SK-N-DZ (cell line): ENCODE measurements around the gene IL22RA1.

Experiments used
- DNase-seq: peaks from one replicate; pipeline ENCODE4 v3.0.0-alpha.2; 2015; ENCODE audit warnings: low spot score

Gene IL22RA1

DNA sequence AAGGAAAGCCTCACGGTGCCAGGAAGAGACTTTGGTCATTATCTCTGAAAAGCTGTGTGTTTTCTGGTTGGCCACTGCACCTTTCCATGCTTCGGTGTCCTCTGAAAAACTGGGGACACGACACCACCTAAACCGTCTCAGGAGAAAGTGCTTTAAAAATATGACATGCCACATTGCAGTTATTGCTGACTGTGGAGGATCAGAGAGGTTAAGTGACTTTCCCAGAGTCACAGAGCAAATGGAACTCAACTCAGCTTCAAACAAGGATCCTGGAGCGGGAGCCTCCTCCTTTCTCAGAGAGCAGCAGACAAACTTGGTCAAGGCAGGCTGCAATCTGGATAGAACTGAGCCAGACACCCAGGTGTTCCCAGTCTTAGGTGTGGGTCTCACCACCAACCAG, 44.8 kb downstream of the IL22RA1 start:
- no peak for DNase-seq

DNA sequence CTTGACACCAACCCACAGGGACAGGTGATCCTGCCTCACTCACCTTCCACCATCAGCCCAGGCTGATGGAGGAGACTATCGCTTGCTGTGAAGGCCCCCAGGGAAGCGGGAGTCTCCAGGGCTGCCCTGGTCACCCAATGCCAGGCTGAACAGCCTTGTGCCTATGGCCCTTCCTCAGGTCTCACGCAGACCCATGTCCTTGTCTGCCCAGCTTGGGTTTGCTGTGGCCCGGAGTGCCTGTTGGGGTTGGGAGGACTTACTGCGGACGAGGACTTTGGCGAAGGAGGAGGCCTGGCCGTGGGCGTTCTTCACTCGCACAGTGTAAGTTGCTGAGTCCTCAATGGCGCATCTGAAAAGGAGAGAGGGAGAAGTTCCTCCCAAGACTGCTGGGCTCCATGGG, 45.3 kb downstream of the IL22RA1 start:
- DNase-seq = no peak

DNA sequence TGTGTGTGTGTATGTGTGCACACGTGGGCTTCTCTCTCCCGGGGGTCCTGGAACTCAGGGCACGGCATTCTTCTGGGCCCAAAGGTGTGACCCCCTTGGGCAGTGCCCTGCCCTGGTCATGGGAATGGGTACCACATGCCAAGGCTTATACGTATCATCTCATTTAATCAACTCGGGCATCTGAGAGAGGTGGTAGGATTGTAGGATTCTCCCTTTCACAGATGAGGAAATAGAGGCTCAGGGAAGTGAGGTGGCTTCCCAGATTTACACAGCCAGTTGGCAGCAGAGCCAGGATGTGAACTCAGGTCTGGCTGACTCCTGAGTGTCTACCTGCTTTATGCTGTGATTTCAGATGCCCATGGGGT, 46.2 kb downstream of the IL22RA1 start:
- DNase-seq = no peak

DNA sequence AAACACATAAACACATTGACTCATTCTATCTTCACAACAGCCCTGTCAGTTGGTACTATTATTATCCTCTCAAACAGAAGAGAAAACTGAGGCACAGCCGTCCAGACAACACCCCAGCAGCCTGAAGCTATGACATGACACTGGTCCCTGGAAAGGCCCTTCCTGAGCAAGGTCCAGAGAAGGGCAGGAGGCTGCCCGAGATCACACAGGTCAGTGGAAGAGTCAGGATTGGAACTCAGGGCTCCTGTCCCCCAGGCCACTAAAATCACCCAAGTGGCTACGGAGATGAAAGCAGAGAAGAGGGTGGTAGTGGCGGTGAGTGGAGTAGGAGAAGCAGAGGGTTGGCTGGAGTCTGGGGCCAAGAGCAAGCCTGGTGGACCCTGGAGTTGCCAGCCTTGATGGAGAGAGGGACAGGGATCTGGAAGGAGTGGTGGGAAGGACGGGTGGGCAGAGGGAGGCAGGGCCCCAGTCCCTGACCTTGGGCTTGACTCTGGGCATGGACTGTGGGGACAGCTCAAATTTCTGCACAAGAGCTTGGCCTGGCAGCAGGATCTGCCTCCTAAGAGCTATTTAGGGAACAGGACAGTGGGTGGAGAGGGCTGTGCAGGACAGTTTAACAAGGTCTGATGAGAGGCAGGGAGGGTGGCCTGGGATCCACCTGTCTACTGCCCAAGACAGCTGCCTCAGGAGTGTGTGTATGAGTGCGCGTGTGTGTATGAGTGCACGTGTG, 46.8 kb downstream of the IL22RA1 start:
- DNase-seq = no peak

DNA sequence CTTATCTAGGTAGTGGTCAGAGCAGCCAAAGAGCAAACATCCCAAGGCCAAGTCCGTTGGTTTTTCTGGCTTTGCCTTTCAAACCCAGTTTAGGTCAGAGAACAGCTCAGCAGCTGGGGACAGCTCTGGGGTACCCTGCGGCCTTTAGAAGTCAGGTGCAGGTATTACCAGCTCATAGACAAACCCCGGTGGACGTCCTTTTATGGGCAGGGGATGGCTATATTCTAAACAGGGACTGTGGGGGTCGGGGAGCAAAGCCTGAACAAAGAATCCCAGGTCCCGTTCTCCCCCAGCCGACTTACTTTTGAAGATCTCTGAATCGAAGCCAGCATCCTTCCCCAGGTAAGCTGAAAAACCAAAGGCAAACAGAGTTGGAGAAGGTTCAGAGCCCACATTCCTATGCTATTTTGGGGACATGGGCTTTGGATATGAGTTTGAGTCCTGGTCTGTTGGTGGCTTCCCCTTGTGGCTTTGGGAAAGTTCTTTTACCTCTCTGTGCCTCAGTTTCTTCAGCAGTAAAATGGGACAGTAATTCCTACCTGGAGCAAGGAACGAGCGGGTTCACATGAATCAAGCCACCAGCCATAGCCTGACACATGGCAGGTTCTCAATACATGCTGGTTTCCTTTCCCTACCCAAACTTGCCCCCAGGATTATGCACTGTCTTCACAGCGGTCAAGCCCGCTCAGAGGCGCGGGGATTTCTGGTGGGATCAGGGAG, 47.6 kb downstream of the IL22RA1 start:
- no peak for DNase-seq

DNA sequence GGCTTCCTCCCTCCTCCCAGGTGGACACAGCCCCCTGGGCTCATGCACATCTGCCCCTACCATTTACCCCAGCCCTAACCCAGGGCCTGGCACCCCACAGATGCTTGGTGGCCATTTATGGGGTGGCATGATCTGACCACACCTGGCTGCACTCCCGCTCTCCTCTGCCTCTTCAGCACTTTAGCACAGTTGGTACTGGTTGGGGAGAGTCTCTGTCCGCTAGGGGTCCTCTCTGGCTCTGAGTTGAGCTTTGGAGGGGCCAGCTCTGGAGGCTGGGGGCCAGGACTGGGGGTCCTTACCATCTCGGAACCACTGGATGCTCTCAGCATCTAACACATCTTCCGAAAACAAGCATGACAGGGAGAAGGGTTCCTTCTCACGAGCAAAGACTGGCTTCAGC, 48.4 kb downstream of the IL22RA1 start:
- no peak for DNase-seq

DNA sequence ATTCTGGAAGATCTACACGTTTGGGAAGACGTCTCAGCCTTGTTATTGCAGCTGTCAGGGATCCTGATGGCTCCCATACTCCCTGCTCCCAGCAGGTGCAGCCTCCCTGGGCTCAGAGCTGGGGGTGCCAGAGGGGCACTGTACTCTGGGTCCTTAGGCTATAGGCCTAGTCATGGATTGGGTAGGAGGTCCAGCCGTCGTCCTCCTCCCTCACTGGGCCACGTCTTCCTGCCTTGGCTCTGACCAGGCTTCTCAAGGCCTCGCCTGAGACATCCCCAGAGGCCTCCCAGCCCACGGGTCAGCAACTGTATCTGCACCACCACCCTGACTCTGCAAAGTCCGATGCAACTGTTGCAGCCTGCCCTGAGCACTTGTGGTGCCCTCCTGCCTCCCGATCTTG, 49.2 kb downstream of the IL22RA1 start:
- no peak for DNase-seq

DNA sequence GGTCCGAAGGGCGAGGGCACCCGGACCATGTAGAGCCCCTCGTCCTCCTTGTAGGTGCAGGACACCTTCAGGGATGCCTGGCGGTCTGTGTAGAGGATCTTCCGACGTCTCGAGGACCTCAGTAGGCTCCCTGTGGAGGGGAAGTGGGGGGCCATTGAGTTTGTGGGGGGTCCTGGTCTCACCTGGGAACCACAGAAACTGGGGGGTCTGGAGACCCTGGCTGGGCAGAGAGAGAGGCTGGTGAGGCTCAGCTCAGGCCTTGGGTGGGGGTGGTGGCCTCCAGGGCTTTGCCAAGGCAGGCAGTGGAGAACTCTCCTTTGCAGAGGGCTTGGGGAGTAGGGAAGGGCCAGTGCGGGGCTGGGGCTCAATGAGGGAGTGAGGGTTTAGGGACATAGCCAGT, 50.0 kb downstream of the IL22RA1 start:
- DNase-seq = no peak

DNA sequence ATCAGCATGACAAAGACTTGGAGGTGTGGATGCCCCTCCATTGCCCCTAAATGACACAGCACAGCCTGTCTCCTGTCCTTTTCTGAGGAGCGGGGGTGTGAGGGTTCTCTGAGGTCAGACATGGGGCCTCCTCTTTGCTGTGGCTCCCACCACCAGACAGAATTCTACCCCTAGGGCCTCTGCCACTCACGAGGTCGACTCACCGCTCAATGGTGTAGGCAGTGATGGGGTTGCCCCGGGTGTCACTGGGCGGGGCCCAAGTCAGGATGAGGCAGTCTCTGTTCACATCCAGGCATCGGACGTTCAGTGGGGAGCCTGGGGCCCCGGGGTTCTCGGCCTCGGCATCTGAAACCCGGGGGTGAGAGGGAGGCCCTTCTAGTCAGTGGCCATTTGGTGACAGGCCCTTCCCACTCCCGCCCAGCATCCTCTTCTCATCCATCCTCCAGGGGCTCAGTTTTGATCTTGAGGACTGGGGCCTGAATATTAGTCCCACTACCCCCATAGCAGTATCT, 50.9 kb downstream of the IL22RA1 start:
- DNase-seq = no peak

DNA sequence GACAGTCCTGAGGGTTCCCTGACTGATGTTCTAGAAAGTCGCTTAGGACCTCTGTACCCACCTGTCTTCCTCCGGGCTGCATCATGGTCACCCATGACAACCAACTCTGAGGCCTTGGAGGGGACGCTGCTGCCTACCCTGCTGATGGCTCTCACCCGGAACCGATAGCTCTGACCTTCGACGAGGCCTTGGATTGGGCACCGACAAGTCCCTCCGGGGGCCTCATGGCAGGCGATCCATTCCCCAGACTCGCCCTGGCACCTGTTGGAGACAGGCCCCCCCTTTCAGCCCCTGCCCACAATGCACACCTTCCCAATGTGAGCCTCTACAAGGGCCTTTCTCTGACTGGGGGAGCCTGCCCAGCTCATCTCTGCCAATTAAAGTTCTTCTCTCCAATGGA, 52.2 kb downstream of the IL22RA1 start:
- no peak for DNase-seq

DNA sequence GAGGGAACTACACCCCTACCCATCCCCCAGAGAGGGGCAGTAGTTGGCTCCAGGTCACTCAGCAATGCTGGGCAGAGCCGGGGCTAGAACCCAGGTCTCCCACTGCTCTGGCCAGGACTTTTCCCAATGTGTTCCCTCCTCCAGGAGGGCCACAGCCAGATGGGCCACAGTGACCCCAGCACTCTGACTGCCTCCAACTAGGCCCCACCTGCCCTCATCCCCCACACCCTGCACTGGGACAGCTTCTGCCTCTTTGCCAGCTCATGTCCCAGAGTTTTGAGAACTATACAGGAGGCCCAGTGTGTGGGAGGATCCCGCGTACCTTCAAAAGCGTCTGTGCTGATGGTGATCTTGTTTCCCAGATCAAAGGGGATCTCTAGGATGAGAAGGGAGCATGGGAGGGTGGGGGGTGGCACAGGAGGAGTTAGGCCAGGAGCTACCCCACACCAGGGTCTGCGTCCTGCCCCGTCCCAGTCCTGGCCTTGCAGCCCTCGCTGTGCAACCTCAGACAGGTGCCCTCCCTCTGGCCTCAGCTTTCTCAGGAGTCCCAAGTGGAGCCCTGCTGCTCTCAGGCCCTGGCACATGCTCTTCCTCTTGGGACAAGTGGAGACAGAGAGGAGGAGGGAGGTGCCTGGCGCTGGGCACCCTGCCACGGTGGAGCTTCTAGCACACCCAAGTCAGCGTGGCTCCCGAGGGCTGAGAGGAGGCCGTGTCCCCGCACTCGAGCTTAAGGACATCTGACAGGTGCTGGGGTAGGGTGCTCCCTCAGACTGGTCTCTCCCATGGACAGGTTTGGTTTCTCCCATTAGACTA, 53.0 kb downstream of the IL22RA1 start:
- no peak for DNase-seq

DNA sequence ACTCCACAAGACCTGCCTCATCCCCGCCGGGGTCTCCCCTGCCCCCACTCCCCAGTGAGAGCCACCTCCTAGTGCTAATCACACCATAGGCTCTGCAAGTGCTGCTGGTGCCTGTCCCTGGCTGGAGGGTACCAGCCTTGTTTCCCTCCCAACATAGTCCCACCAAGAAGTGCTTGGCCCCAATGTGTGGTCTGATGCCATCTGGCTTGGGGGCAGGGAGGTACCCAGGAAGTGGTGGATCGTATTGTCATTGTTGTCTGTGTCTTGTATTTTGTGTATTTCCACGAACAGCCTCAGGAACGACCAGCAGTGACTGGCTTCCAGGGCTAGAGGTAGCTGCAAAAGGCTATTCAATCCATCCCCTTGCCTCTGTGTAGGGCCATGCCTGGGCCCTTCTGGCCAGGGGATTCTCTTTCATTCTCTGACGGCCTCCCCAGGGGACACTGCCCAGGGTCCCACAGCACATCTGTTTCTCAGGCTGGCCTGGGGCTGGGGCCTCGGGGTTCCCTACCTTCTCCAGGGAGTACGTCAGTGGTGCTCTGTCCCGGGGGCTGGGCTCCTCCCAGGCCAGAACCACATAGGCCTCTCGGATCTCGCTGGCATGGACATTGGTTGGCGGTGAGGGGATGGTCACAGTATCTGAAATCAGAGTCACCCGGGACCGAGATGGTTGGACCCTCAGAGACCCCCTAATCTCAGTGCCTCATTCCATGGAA, 53.8 kb downstream of the IL22RA1 start:
- DNase-seq = no peak

DNA sequence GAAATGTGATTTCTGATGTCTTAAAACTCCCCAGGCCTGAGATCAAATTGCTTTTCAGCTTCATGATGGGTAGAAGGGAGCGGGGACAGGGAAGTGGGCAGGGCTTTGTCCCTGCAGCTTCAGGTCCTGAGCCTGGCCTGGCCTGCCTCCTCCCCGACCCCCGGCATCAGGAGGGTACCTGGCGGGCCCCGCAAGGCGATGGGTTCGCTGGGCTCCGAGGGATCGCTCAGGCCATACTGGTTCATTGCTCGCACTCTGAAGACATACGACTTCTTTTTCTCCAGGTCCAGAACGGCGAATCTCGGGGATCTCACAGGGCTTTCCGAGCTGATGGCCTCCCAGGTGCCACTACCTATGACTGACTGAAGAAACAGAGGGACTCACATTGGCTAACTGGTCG, 56.5 kb downstream of the IL22RA1 start:
- DNase-seq = no peak

DNA sequence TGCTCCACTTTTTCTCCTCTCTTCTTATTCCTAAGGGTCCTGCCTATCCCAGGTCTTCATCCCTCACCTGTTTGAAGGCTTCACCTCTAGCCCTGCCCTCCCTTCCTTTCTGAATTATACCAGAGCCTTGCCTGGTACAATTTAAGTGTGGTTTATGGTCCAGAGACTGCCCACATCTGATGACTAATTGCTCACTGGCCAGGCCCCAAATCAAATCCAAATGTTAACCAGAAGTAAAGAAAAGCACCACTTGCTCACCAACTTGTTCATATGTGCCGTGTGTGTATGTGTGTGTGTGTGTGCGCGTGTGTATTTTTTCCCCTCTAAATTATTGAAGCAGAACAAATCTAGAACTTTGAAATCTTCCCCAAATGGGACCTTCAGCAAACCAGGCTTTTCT, 57.4 kb downstream of the IL22RA1 start:
- DNase-seq = no peak

DNA sequence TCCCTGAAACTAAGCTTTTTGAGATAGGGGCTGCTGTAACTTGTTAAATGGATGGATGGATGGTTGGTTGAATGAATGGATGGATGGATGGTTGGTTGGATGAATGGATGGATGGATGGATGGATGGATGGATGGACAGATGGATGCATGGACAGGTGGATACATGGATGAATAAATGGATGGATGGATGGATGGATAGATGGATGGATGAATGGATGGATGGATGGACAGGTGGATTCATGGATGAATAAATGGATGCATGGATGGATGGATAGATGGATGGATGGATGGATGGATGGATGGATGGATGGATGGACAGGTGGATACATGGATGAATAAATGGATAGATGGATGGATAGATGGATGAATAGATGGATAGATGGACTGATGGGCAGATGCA, 57.9 kb downstream of the IL22RA1 start:
- no peak for DNase-seq

DNA sequence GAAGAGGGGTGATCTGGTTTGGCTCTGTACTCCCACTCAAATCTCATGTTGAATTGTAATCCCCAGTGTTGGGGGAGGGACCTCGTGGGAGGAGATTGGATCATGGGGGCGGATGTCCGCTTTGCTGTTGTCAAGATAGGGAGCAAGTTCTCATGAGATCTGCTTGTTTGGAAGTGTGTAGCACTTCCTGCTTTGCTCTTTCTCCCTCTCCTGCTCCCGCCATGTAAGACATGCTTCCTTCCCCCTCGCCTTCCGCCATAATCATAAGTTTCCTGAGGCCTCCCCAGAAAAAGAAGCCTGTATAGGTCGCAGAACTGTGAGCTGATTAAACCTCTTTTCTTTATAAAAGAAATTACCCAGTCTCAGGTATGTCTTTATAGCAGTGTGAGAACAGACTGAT, 58.9 kb downstream of the IL22RA1 start:
- DNase-seq = no peak

DNA sequence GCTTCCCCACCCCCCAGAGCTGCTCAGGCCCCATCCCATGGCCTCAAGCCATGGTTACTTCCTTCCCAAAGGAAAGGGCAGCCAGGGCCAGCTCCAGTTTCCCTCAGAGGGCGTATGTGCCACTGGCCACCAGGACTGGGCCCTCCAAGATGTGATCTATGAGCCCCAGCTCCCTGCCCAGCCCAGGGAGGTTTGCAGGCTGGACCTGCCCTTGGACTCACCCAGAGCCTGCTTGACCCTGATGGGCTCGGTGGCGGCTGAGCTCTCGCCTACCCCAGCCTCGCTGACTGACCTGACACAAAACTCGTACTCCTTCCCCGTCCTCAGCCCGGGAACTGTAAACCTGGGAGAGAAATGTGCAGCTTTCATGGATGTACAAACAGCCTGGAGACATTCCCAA, 60.6 kb downstream of the IL22RA1 start:
- no peak for DNase-seq

DNA sequence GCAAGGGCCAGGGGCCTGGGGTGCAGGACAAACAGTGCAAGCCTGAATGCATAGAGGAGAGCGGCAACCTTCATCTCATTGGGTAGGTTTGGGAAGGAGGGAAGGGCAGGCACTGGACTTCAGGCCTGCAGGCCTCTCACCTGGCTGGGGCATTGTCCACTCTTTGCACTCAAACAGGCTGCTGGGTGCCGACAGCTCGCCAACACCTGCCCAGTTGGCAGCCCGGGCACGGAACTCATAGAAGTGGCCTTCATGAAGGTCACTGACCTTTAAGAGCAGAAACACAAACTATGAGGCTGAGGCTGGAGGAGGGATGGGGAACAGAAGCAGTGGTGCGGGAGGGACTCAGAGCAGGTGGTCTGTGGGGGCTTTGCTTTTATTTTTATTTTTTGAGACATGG, 61.8 kb downstream of the IL22RA1 start:
- no peak for DNase-seq

DNA sequence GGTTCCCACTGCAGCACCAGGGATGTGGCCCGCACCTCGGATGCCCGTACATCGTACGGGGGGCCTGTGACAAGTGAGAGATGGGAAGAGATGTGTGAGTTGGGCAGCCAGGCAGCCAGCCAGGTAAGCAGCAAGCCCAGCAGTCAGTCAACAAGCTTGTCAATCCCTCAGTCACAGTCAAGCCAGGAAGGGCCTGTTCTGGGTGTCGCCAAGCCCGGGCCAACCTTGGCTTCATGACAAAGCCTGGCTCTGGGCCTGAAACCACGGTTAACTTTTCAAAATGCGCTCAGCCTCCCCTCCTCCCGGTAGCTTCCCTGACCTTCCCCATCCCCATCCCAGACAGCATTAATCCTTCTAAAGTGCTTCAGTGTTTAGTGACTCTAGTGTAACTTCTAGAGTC, 62.8 kb downstream of the IL22RA1 start:
- DNase-seq = no peak

DNA sequence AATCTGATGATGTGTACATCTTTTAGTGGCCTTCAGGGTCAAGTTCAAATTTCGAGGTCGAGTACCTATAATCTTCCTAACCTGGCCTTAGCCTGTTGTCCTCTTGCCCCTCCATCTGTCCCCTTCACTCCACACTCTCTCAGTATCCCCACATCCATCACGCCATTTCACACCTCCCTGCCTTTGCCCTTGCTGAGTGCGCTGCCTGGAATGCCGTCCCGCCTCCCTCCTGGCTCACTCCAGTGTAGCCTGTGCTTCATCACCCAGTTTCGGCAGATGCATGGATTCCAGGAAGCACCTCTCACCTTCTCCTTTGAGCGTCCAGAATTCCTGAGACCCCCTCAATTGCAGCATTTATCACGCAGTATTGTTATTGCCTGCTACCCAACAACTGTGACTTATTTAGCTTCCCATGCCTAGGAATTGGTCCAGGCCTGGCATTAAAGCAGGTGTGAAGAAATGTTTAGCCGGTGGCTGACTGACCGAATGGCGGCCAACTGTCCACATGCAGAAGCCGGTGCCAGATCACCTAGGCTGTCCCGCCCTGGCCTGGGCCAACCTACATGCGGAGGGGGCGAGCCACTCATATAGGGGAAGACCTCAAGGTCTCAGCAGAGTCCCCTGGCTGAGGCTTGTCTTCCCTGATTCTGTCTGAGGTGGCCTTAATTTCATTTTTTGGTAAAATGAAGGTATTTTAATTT, 65.5 kb downstream of the IL22RA1 start:
- no peak for DNase-seq

DNA sequence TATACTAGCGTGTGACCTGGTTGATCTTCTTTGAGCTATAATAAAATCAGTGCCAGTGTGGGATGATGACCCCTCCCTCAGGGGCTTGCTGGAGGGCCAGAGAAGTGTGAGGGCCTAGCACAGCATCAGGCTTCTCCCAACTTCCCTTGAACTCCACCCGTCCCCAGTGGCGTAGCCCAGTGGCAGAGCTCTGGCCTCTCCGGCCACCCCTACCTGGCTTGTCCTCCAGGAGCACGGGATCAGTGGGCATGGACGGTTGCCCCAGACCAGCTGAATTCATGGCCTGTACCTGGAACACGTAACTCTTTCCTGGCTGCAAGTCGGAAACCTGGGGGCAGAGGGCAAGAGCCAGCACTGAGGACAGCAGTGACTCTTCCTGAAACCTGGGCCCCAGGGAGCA, 67.0 kb downstream of the IL22RA1 start:
- no peak for DNase-seq

DNA sequence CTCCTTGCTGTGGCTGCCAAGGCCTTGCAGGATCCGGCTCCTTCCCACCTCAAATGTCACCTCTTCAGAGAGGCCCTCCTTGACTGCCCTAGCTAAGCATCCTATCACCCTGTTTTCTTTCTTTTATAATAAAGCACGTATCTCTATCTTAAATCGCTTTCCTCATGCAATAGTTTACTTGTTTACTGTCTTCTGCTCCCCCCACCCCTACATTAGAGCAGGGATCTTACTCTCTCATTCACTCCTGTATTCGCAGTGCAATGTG, 67.4 kb downstream of the IL22RA1 start:
- DNase-seq = no peak
